Measurements from ENCODE around the gene ATP9A. TPM values are rescaled to one million over a fixed set of nuclear protein-coding genes. Genes with fewer than 3 reads are reported as not detected.

Gene ATP9A
- total and polyA plus RNA-seq, 2 of the 8 experiments (the other 6 are each of a cell fraction or from before 2014, with no cell fraction given): 5.0 to 6.4 TPM

DNA sequence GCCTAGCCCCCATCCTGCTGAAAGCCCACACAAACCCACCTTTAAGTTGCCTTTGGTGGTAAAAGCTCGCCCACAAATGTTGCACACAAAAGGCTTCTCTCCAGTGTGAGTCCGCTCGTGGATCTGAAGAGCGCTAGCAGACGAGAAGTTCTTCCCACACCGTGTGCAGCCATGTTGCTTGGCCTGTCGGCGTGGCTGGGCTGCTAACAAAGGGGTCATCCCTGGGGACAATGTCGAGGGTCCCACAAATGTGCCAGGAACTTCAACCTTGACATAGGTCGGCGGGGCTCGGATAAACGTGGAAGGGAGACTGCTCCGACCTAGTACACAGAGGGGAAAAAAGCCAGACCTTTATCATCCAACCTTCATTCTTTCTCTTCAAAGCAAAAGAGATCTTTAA, 20.6 kb upstream of the ATP9A start (continued):
- TF ChIP-seq EP300 (IDR thresholded peaks at IDR 0.05; ENCODE audit: borderline replicate concordance in 1 of 2, low read depth in 2 of 2, low read length in 2 of 2): no peak
- TF ChIP-seq, protein P1, sequence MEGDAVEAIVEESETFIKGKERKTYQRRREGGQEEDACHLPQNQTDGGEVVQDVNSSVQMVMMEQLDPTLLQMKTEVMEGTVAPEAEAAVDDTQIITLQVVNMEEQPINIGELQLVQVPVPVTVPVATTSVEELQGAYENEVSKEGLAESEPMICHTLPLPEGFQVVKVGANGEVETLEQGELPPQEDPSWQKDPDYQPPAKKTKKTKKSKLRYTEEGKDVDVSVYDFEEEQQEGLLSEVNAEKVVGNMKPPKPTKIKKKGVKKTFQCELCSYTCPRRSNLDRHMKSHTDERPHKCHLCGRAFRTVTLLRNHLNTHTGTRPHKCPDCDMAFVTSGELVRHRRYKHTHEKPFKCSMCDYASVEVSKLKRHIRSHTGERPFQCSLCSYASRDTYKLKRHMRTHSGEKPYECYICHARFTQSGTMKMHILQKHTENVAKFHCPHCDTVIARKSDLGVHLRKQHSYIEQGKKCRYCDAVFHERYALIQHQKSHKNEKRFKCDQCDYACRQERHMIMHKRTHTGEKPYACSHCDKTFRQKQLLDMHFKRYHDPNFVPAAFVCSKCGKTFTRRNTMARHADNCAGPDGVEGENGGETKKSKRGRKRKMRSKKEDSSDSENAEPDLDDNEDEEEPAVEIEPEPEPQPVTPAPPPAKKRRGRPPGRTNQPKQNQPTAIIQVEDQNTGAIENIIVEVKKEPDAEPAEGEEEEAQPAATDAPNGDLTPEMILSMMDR (IDR thresholded peaks at IDR 0.05; ENCODE audit: control extremely low read depth in 1 of 3, insufficient read depth in 1 of 3, low read depth in 1 of 3, low read length in 3 of 3): no peak

All from H1 (cell line).